HG03432 (cell line): ENCODE measurements around the gene MEAF6.

ENCODE experiments used
- ATAC-seq: cut with Tn5 transposase; IDR thresholded peaks from one replicate; pipeline ENCODE4 v1.9.1; 2021; ENCODE audit warnings: mild to moderate bottlenecking, moderate library complexity; ENCODE audit not compliant: unreplicated experiment

Gene MEAF6

GRCh38 chr1:37474697-37475379, 39.7 kb downstream of the MEAF6 start:
- no peak for ATAC-seq

GRCh38 chr1:37474046-37474696, 40.4 kb downstream of the MEAF6 start, which contains the start of gene ZC3H12A:
Gene ZC3H12A (plus strand): TSS chr1:37474580. CDS start chr1:37475497, 917 bp downstream.
- peak; percentile 59 for ATAC-seq

- ATAC-seq, result no peak
Measured at GRCh38 chr1:37473431-37474045, 41.0 kb downstream of the MEAF6 start.

DNA sequence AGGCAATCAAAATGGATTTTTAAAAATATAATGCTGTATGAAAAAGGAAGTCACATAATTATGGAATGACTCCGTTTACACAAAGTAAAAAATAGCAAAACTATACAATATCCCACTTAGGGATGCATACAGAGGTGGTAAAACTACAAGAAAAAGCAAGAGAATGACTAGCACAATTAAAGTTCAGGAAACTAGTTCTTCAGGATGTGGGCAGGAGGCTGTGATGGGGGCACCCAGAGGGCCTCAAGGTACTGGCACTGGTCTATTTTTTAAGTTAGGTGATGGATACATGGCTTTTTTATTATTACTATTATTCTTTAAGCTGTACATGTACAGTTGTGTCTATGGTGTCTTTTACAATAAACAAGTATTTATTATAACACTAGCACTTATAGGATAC, 41.6 kb downstream of the MEAF6 start:
- ATAC-seq, result no peak

GRCh38 chr1:37472281-37472680, 42.3 kb downstream of the MEAF6 start:
- no peak for ATAC-seq

DNA sequence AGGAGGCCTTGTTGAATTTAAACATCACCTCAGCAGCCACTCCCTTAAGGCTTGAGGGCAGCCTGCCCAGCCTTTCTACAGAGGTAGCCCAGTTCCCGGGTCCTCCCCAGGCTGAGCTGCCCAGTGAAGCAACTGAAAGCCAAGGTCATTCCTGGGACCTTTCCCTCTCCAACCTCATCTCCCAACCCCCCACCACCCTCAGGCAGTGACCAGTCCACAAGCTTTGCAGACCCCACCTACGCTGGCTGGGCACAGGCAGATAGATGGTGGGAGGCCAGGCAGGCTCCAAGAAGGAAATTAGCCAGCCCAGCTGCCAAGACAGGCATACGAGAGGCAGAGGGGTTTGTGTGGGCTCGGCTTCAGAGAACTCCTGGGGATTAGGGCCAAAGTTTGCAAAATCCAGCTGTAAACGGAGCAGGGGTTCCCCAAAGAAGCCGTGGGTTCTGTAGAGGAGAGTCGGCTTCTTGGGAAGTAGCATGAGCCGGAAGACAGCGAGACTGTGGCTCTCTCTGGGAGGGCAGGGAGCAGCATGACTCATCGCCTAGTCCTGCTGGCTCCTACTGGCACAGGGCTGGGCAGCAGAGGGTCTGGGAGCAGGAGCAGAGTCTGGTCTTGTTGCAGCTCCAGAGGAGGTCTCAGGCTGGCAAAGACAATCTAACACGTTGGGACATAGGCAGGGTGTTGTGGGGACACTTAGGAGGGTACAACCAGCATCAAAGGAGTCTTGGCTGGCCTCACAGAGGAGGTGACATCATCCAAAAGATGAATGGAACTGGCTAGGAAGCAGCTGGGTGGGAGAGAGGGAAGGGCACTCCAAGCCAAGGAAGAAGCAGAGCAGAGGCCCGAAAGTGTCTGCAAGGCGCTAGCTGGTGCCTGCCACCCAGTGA, 43.0 kb downstream of the MEAF6 start:
- ATAC-seq, result no peak

GRCh38 chr1:37469386-37469785, 45.2 kb downstream of the MEAF6 start:
- ATAC-seq, result no peak

GRCh38 chr1:37468037-37468436, 46.5 kb downstream of the MEAF6 start:
- no peak for ATAC-seq

DNA sequence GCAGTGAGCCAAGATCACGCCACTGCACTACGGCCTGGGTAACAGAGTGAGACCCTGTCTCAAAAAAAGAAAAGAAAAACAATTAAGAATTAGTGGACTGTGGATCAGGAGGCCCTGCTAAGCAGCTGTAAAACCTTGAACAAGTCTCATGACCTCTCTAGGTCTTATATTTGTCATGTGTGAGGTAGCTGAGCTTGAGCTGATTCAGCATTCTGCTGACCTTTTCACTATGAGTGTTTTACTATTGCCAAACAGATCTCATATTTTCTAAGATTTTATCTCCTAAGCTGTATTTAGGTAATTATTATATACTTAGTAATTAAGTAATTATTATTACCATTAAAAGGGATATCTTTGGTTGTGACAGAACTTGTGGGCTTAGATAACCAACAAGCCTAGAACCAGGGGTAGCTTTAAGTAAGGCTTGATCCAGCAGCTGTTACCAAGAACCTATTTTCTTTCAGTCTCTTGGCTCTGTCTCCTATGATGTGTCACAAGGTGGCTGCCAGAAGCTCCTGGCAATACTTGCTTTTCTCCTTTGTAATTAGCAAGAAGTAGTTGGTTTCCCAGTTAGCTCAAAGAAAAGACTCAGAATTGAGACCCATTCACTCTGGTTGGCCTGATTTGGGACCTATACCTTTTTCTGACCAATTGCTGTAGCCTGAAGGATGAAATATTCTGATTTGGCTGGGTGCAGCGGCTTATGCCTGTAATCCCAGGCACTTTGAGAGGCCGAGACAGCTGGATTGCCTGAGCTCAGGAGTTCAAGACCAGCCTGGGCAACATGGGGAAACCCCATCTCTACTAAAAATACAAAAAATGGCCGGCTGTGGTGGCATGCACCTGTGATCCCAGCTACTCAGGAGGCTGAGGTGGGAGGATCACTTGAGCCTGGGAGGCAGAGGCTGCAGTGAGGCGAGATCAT, 48.7 kb downstream of the MEAF6 start:
- ATAC-seq, result no peak

GRCh38 chr1:37464443-37464842, 50.1 kb downstream of the MEAF6 start:
- ATAC-seq, result no peak

GRCh38 chr1:37461698-37462436, 52.7 kb downstream of the MEAF6 start:
- no peak for ATAC-seq

- ATAC-seq, result no peak
Measured at GRCh38 chr1:37458551-37458950, 56.0 kb downstream of the MEAF6 start.

DNA sequence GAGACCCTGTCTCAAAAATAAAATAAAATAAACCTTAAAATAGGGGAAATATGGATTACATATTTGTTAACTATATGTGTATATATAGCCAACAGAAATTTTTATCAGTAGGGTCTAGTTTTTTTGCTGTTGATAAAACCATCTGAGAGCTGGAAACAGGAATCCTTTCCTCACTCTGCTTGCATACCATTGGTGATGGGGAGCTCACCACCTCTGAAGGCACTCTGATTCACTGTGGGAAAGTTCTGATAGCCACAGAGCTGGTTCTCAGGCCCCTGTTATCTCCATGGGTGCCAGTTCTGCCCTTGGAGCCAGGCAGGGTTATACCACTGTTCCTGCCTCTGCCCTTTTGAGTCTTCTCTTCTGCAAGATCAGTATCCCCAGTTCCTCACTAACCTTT, 58.0 kb downstream of the MEAF6 start:
- ATAC-seq, result no peak

GRCh38 chr1:37455516-37455915, 59.0 kb downstream of the MEAF6 start:
- no peak for ATAC-seq

DNA sequence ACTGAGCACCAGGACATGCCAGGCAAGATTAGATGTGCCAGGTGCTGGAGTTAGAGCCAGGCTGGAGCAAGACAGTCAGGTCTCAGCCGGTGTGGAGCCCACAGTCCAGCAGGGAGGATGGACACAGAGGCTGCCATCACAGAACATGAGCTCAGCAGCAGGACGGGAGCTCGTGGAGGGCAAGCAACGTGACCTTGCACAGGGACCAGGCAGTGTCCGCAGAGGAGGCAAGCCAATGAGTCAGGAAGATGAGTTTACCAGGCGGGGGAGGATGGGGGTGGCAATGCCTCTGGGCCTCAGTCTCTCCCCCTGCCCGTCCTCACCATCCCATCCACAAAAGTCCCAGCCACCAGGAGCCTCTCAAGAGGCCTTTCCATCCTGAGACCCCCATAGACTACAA, 60.9 kb downstream of the MEAF6 start:
- no peak for ATAC-seq

GRCh38 chr1:37452416-37452815, 62.1 kb downstream of the MEAF6 start:
- ATAC-seq, result no peak

GRCh38 chr1:37449936-37450335, 64.6 kb downstream of the MEAF6 start:
- ATAC-seq, result no peak

DNA sequence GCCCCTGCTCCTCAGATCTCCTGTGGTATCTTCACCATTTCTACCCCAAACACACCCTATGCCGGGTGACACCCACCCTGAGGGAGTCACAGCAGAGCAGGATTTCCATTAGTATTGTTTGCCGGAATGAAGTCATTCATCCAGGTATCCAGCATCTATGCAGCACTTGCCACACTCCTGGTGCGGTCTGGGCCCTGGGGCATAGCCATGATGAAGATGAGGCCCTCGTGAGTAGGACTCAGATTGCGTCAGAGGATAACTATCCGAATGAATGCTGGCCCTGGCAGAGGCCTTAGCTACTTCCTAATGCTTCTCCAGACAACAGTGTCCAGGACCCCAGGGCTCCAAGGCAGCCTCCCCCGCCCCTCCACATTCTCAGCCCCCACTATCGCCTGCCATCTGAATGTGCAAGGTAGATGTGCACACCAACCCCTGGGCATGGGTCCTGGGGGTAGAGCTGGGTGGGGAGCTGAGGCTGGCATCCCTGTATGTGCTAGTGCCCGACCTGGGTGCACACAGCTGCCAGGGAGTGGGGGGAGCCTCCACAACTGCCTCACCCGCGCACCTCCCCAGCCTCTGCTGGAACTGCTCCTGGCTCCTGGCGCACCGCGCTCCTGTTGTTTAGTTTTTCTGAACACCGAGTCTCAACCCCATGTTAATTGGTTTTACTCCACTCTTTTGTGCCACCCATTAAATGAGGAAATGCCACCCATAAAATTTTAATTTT, 65.7 kb downstream of the MEAF6 start:
- no peak for ATAC-seq

- no peak for ATAC-seq
Measured at GRCh38 chr1:37448185-37448584, 66.4 kb downstream of the MEAF6 start.
